Measurements from ENCODE around the gene FBXL13.
A peak's percentile ranks its signal among the peaks of the same experiment; 100 is the strongest.
"Not testable (repeated sequence)": the region's sequence is repeated elsewhere in the genome, so short reads cannot be mapped to it uniquely, and the experiment has no call there.

FBXL13 gene

GRCh38 chr7:103093429-103093828 is 18.8 kb upstream of the FBXL13 start:
- Histone ChIP-seq H3K4me1 (ENCODE audit: control insufficient read depth in 1 of 2, insufficient read depth in 1 of 2, low read depth in 1 of 2, low read length in 1 of 2) (no peaks in the 10 kb centered on the region), H3K27ac (no peak overlapping the region), H3K36me3 (peaks cover 3% of the 10 kb centered on the region), H3K4me3 (ENCODE audit: low read depth in 1 of 2, low read length in 1 of 2) (no peak overlapping the region), H3K9me3 (no peaks in the 10 kb centered on the region), H3K27me3 (no peaks in the 10 kb centered on the region)
- TF ChIP-seq, protein P1, sequence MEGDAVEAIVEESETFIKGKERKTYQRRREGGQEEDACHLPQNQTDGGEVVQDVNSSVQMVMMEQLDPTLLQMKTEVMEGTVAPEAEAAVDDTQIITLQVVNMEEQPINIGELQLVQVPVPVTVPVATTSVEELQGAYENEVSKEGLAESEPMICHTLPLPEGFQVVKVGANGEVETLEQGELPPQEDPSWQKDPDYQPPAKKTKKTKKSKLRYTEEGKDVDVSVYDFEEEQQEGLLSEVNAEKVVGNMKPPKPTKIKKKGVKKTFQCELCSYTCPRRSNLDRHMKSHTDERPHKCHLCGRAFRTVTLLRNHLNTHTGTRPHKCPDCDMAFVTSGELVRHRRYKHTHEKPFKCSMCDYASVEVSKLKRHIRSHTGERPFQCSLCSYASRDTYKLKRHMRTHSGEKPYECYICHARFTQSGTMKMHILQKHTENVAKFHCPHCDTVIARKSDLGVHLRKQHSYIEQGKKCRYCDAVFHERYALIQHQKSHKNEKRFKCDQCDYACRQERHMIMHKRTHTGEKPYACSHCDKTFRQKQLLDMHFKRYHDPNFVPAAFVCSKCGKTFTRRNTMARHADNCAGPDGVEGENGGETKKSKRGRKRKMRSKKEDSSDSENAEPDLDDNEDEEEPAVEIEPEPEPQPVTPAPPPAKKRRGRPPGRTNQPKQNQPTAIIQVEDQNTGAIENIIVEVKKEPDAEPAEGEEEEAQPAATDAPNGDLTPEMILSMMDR (IDR thresholded peaks at IDR 0.05) = no peak

GRCh38 chr7:103092321-103092720 is 17.7 kb upstream of the FBXL13 start:
- H3K4me3 ChIP-seq (ENCODE audit: low read depth in 1 of 2, low read length in 1 of 2); H3K27ac ChIP-seq; H3K27me3 ChIP-seq; H3K9me3 ChIP-seq; H3K36me3 ChIP-seq; H3K4me1 ChIP-seq (ENCODE audit: control insufficient read depth in 1 of 2, insufficient read depth in 1 of 2, low read depth in 1 of 2, low read length in 1 of 2): not testable (repeated sequence)

GRCh38 chr7:103083210-103083609 is 8.6 kb upstream of the FBXL13 start:
- Histone ChIP-seq H3K9me3 (no peaks in the 10 kb centered on the region), H3K4me1 (ENCODE audit: control insufficient read depth in 1 of 2, insufficient read depth in 1 of 2, low read depth in 1 of 2, low read length in 1 of 2) (peaks cover 5 to 6% of the 10 kb centered on the region in 2 experiments), H3K27ac (no peak overlapping the region), H3K4me3 (ENCODE audit: low read depth in 1 of 2, low read length in 1 of 2) (no peak overlapping the region), H3K36me3 (peaks cover 3% of the 10 kb centered on the region), H3K27me3 (no peaks in the 10 kb centered on the region)
- TF ChIP-seq, protein P1 (IDR thresholded peaks at IDR 0.05) = no peak

DNA sequence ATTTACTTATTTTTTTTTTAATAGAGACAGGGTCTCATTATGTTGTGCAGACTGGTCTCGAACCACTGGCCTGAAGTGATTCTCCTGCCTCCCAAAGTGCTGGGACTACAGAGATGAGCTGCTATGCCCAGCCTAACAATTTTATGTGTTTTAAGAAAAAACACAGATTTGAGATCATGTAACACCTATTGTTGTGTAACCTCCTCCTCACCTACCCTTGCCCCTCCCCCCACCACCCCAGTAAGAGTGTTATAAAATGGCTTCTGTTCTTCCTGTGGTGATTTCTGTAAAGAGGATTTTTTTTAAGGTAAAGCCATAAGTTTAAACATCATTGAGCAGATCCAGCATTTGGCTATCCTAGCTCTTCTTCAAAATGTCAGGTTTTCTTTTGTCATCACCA is 7.9 kb upstream of the FBXL13 start:
- no peak overlapping the region for H3K27ac ChIP-seq
- peaks cover 13% of the 10 kb centered on the region in 2 experiments for H3K4me1 ChIP-seq (ENCODE audit: control insufficient read depth in 1 of 2, insufficient read depth in 1 of 2, low read depth in 1 of 2, low read length in 1 of 2)
- TF ChIP-seq, protein P1 (IDR thresholded peaks at IDR 0.05) = no peak
- no peak overlapping the region for H3K4me3 ChIP-seq (ENCODE audit: low read depth in 1 of 2, low read length in 1 of 2)
- no peaks in the 10 kb centered on the region for H3K9me3 ChIP-seq
- no peaks in the 10 kb centered on the region for H3K27me3 ChIP-seq
- H3K36me3 ChIP-seq = peaks cover 3% of the 10 kb centered on the region

DNA sequence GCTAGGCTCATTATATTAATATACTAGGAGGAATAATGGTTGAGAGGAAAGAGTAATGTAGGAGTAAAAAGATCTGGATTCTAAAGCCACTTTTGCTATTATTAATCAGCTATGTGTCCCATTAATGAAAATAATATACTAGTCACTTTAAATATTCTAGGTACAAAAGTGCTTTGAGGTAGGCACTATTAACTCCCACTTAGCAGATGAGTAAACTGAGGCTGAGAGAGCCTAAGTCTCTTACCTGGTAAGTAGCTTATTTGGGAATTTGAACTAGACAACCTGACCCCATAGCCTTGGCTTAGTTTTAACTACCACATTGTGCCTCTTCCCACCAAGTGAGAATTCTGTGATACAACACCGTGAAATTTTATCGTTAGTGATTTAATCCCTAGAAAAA is 6.3 kb upstream of the FBXL13 start:
- peaks cover 3% of the 10 kb centered on the region for H3K36me3 ChIP-seq

GRCh38 chr7:103079836-103080235 is 5.2 kb upstream of the FBXL13 start:
- Histone ChIP-seq H3K27ac (no peak overlapping the region), H3K4me3 (ENCODE audit: low read depth in 1 of 2, low read length in 1 of 2) (no peak overlapping the region), H3K9me3 (no peaks in the 10 kb centered on the region), H3K27me3 (no peaks in the 10 kb centered on the region), H3K4me1 (ENCODE audit: control insufficient read depth in 1 of 2, insufficient read depth in 1 of 2, low read depth in 1 of 2, low read length in 1 of 2) (peaks cover 34% of the 10 kb centered on the region in 2 experiments), H3K36me3 (peaks cover 2% of the 10 kb centered on the region)
- TF ChIP-seq, protein P1 (IDR thresholded peaks at IDR 0.05) = no peak

More for the DNA sequence above, 6.3 kb upstream of the FBXL13 start:
- H3K4me1 ChIP-seq (ENCODE audit: control insufficient read depth in 1 of 2, insufficient read depth in 1 of 2, low read depth in 1 of 2, low read length in 1 of 2) = peaks cover 27 to 28% of the 10 kb centered on the region in 2 experiments
- H3K9me3 ChIP-seq = no peaks in the 10 kb centered on the region
- no peak overlapping the region for H3K27ac ChIP-seq
- H3K27me3 ChIP-seq = no peaks in the 10 kb centered on the region
- H3K4me3 ChIP-seq (ENCODE audit: low read depth in 1 of 2, low read length in 1 of 2) = no peak overlapping the region
- TF ChIP-seq, protein P1 (IDR thresholded peaks at IDR 0.05) = no peak

GRCh38 chr7:103078226-103078625 is 3.6 kb upstream of the FBXL13 start:
- not testable (repeated sequence) for H3K27me3 ChIP-seq; H3K36me3 ChIP-seq; H3K9me3 ChIP-seq; H3K4me3 ChIP-seq (ENCODE audit: low read depth in 1 of 2, low read length in 1 of 2)
- Histone ChIP-seq H3K4me1 (ENCODE audit: control insufficient read depth in 1 of 2, insufficient read depth in 1 of 2, low read depth in 1 of 2, low read length in 1 of 2) (peaks cover 42 to 43% of the 10 kb centered on the region in 2 experiments), H3K27ac (peak overlapping the region; percentile 58)
